GM12878 (cell line): ENCODE data around the gene TWIST1. TPM values are rescaled to one million over a fixed set of nuclear protein-coding genes. Genes with fewer than 3 reads are reported as not detected.

Experiments
- ATAC-seq: fragments of 200-7000 bp; cut with Tn5 transposase; 3 replicates; pipeline ENCODE4 v1.9.1; 2020; ENCODE audit warnings: mild to moderate bottlenecking, moderate library complexity
- BruUV-seq: library from RNA; stranded (reverse); fragments of 400-500 nt; replicated peaks from 2 replicates; lab custom pipeline; 2021; lab: Mats Ljungman, UMichigan
- CTCF ChIA-PET: fragments of 300-600 bp; sonication (Branson Sonifier 250); formaldehyde crosslinking; extraction: SDS; loops from one replicate; lab custom pipeline; 2021; ENCODE audit warnings: inconsistent platforms; lab: Yijun Ruan, JAX
- POLR2A ChIA-PET: fragments of 350-600 bp; formaldehyde crosslinking; extraction: SDS; loops from one replicate; lab custom pipeline; 2021; ENCODE audit warnings: inconsistent platforms; lab: Charles Lee
- RAD21 ChIA-PET: fragments of 300-600 bp; sonication (Branson Sonifier 250); formaldehyde crosslinking; loops from one replicate; lab custom pipeline; 2023; ENCODE audit warnings: antibody characterized with exemption; ENCODE audit not compliant: unreplicated experiment; lab: Charles Lee
- SMC1A ChIA-PET: fragments of 300-600 bp; sonication (Branson Sonifier 250); formaldehyde crosslinking; loops from one replicate; lab custom pipeline; 2023; ENCODE audit not compliant: unreplicated experiment, uncharacterized antibody; lab: Charles Lee
- DNase-seq: peaks from one replicate; pipeline ENCODE4 v3.0.0-alpha.2; 2011; ENCODE audit warnings: low read depth, low spot score
- FAIRE-seq: peaks from 3 replicates; lab custom pipeline; 2011; peaks lifted over from hg19 to GRCh38; lab: Jason Lieb, UNC
- H2AFZ ChIP-seq: 2 replicates; pipeline ENCODE4 v1.6.0; 2011; ENCODE audit warnings: low read depth, low read length, control low read depth; ENCODE audit not compliant: control insufficient read depth
- H3K27ac ChIP-seq: 2 replicates; pipeline ENCODE4 v1.5.1; 2011; ENCODE audit warnings: control low read depth; ENCODE audit not compliant: control insufficient read depth, insufficient read depth
- H3K27me3 ChIP-seq, 2 experiments: replicated peaks in 1 of 2; 2 replicates each; pipeline versions ENCODE4 v1.6.0 to v1.6.1; 2011; ENCODE audit warnings: low read length in 1 of 2; ENCODE audit not compliant: control insufficient read depth in 2 of 2, insufficient read depth in 2 of 2
- H3K36me3 ChIP-seq, 2 experiments: 2 replicates each; pipeline ENCODE4 v1.5.1; 2011; ENCODE audit warnings: low read length in 1 of 2; ENCODE audit not compliant: control insufficient read depth in 2 of 2, insufficient read depth in 2 of 2
- H3K4me1 ChIP-seq: 2 replicates; pipeline ENCODE4 v1.6.1; 2011; ENCODE audit warnings: mild to moderate bottlenecking, low read length, moderate library complexity, mixed read lengths; ENCODE audit not compliant: control insufficient read depth, insufficient read depth
- H3K4me2 ChIP-seq: 2 replicates; pipeline ENCODE4 v1.6.0; 2011; ENCODE audit warnings: control low read depth; ENCODE audit not compliant: control insufficient read depth, insufficient read depth
- H3K4me3 ChIP-seq: fragments of 200-600 bp; sonication (generic); 2 replicates; pipeline ENCODE4 v1.5.1; 2016
- H3K79me2 ChIP-seq: 2 replicates; pipeline ENCODE4 v1.6.0; 2011; ENCODE audit warnings: low read length; ENCODE audit not compliant: control insufficient read depth, insufficient read depth
- H3K9ac ChIP-seq: 2 replicates; pipeline ENCODE4 v1.8.0; 2011; ENCODE audit warnings: low read length, control low read depth, mixed read lengths; ENCODE audit not compliant: control insufficient read depth, insufficient read depth
- H3K9me3 ChIP-seq: replicated peaks from 3 replicates; pipeline ENCODE4 v1.5.1; 2011; ENCODE audit warnings: mild to moderate bottlenecking, low read length; ENCODE audit not compliant: control insufficient read depth, insufficient read depth
- H4K20me1 ChIP-seq: 2 replicates; pipeline ENCODE4 v1.6.0; 2011; ENCODE audit not compliant: control insufficient read depth, insufficient read depth
- CBX3 ChIP-seq: fragments of 200-600 bp; sonication (generic); IDR thresholded peaks from 2 replicates; pipeline ENCODE4 v1.6.1; 2016; ENCODE audit warnings: low read depth, borderline replicate concordance
- ELK1 ChIP-seq: IDR thresholded peaks from 2 replicates; pipeline ENCODE4 v1.6.1; 2012; ENCODE audit warnings: low read depth, low read length, improper control_type of control experiment
- FOS ChIP-seq: IDR thresholded peaks from 3 replicates; pipeline ENCODE4 v1.6.1; 2011; ENCODE audit warnings: borderline replicate concordance; ENCODE audit not compliant: insufficient read length; ENCODE audit errors: extremely low read depth
- FOXK2 ChIP-seq: fragments of 450-650 bp; IDR thresholded peaks from 2 replicates; pipeline ENCODE4 v1.6.1; 2017; ENCODE audit warnings: mild to moderate bottlenecking, moderate library complexity
- HDAC6 ChIP-seq: fragments of 200-600 bp; sonication (generic); IDR thresholded peaks from one replicate; pipeline ENCODE4 v1.8.0; 2017; ENCODE audit warnings: antibody characterized with exemption; ENCODE audit not compliant: unreplicated experiment
- IKZF1 ChIP-seq: fragments of 450-650 bp; conservative IDR thresholded peaks from 2 replicates; pipeline ENCODE4 v1.6.1; 2017; ENCODE audit warnings: antibody characterized with exemption, mild to moderate bottlenecking
- IKZF2 ChIP-seq, 2 experiments: fragments of 450-650 bp; IDR thresholded peaks; 2 replicates each; pipeline ENCODE4 v1.6.1; 2017; ENCODE audit warnings: mild to moderate bottlenecking in 2 of 2, moderate library complexity in 2 of 2
- LARP7 ChIP-seq: fragments of 450-650 bp; IDR thresholded peaks from 2 replicates; pipeline ENCODE4 v1.6.1; 2017; ENCODE audit warnings: mild to moderate bottlenecking
- MLLT1 ChIP-seq: fragments of 450-650 bp; IDR thresholded peaks from 2 replicates; pipeline ENCODE4 v1.6.1; 2016; ENCODE audit warnings: mild to moderate bottlenecking
- NFXL1 ChIP-seq: fragments of 450-650 bp; IDR thresholded peaks from 2 replicates; pipeline ENCODE4 v1.6.1; 2017; ENCODE audit warnings: antibody characterized with exemption, mild to moderate bottlenecking, borderline replicate concordance
- ZBTB4 ChIP-seq: fragments of 450-650 bp; formaldehyde crosslinking; IDR thresholded peaks from 2 replicates; pipeline ENCODE4 v1.4.0; 2022; ENCODE audit warnings: mild to moderate bottlenecking, moderate library complexity
- WGBS: methylation state at CpG from one replicate; pipeline ENCODE4 v1.1.6; 2016; ENCODE audit warnings: low lambda C conversion rate; ENCODE audit not compliant: insufficient replicate concordance, insufficient coverage; ENCODE audit errors: missing lambda C conversion rate; 5-methylcytosine and 5-hydroxymethylcytosine counted together
- in situ Hi-C: fragments of 300-500 bp; cut with MboI; formaldehyde crosslinking; loops from 9 replicates; pipeline ENCODE4 v1.14.3; 2018; ENCODE audit warnings: mixed read lengths
- intact Hi-C: fragments of 100-400 bp; cut with micrococcal nuclease; formaldehyde crosslinking; loops from one replicate; pipeline ENCODE4 v1.14.2; 2022; ENCODE audit not compliant: unreplicated experiment
- polyA plus RNA-seq, 11 experiments: library from polyadenylated mRNA; depleted of rRNA in 4 of 11; unstranded in 6 of 11; stranded (reverse) in 5 of 11; fragments of >200 nt; fragmentation: Nextera tagmentation in 4 of 11; fragmentation: Illumina TruSeq in 1 of 11; extraction: Ambion mirVana in 4 of 11; extraction: Trizol in 1 of 11; gene quantifications; 1 replicate in 1 of 11; 2 replicates in 10 of 11; pipeline versions ENCODE4 v1.2.1 to v1.2.3, GENCODE V29; 2011 to 2016; ENCODE audit warnings: inconsistent platforms in 2 of 11, missing spikeins in 2 of 11, low read depth in 1 of 11
- total RNA-seq, 4 experiments: library from RNA; depleted of rRNA in 3 of 4; stranded (reverse); fragments of >200 nt in 3 of 4; fragmentation: Illumina TruSeq in 1 of 4; extraction: Trizol in 1 of 4; gene quantifications; 2 replicates each; pipeline versions ENCODE4 v1.2.1 to v1.2.3, GENCODE V29; 2013 to 2021

The TWIST1 gene
- total and polyA plus RNA-seq, 10 of the 15 experiments (the other 5 are each of a cell fraction or from before 2014, with no cell fraction given) = not detected

DNA sequence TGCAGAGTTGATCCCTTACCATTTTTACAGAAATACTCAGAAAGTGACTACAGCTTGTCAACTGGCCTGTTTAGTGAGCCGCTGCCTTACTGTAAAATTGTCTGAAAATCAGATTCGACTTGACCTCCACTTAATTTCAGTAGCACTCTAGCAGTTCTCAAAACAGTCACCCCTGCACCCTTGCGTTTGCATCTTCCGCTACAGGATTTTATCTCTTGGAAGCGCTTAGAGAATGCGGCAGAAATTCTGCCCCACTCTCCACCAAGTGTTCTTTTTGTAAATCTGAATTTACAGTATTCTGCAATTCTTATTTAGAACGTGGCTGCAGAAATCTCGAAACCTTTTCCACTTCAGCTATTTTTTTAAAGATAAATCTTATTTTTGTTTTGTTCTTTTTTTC is 1.9 kb upstream of the TWIST1 start:
- Histone ChIP-seq H4K20me1 (no peaks in the 10 kb centered on the region), H2AFZ (no peak overlapping the region), H3K4me2 (no peak overlapping the region), H3K4me1 (no peaks in the 10 kb centered on the region), H3K27ac (no peak overlapping the region), H3K79me2 (no peaks in the 10 kb centered on the region), H3K9ac (no peak overlapping the region), H3K36me3 (no peaks in the 10 kb centered on the region), H3K27me3 (peaks cover 7 to 18% of the 10 kb centered on the region in 2 experiments), H3K9me3 (no peaks in the 10 kb centered on the region), H3K4me3 (no peak overlapping the region)
- FAIRE-seq (no peak), ATAC-seq (no peak), DNase-seq (no peak)
- intact Hi-C loops (no loop called here), in situ Hi-C loops (loop anchor here (25.0 kb wide), 1 partner anchor 543 kb away; no protein-coding TSS in a partner anchor)
- CTCF ChIA-PET = interaction anchor here (0.7 kb wide), 1 partner anchor 59 kb away, joined by 3 read pairs; no protein-coding TSS in a partner anchor
- TF ChIP-seq FOXK2 (no peak), NFXL1 (no peak), IKZF1 (no peak), ELK1 (no peak), HDAC6 (no peak), IKZF2 (IDR thresholded peaks at IDR 0.05) (no peak), ZBTB4 (CRISPR knock-in tag) (no peak), CBX3 (no peak), FOS (no peak), MLLT1 (no peak), LARP7 (no peak)
- 23% methylated on average over 8 of the region's 8 CpGs for WGBS
- BruUV-seq = no TSS peak
- SMC1A ChIA-PET = no interaction called here
- POLR2A ChIA-PET = no interaction called here
- RAD21 ChIA-PET = no interaction called here
